Measurements from ENCODE around the gene SLC35B2. TPM values are rescaled to one million over a fixed set of nuclear protein-coding genes. Genes with fewer than 3 reads are reported as not detected.

Gene SLC35B2
- total and polyA plus RNA-seq, 10 of the 15 experiments (the other 5 are each of a cell fraction or from before 2014, with no cell fraction given) = 11.3 to 45.4 (median 33.8) TPM

- ChIA-PET SMC1A (ENCODE audit: uncharacterized antibody, unreplicated experiment) (interaction anchor here (1.2 to 2.2 kb wide), 6 partner anchors 21 to 45 kb away, joined by 4 to 6 read pairs (median 6); no protein-coding TSS in a partner anchor), CTCF (interaction anchor here (0.5 to 6.0 kb wide), 18 partner anchors 14 to 60 kb away, joined by 3 to 95 read pairs (median 6); partner anchors contain the start of gene HSP90AB1), RAD21 (ENCODE audit: unreplicated experiment) (interaction anchor here (0.6 to 4.5 kb wide), 15 partner anchors 13 to 56 kb away, joined by 3 to 21 read pairs (median 5); partner anchors contain the start of gene HSP90AB1), POLR2A (interaction anchor here (0.6 to 7.0 kb wide), 7 partner anchors 20 to 45 kb away, joined by 3 to 63 read pairs (median 5); partner anchors contain the start of gene HSP90AB1)
- Histone ChIP-seq H3K36me3 (ENCODE audit: control insufficient read depth in 2 of 2, insufficient read depth in 2 of 2, low read length in 1 of 2) (no peaks in the 10 kb centered on the region), H3K27ac (ENCODE audit: control insufficient read depth, insufficient read depth) (no peak overlapping the region), H4K20me1 (ENCODE audit: control insufficient read depth, insufficient read depth) (no peaks in the 10 kb centered on the region), H2AFZ (ENCODE audit: control insufficient read depth, low read depth, low read length) (no peak overlapping the region), H3K9me3 (replicated peaks; ENCODE audit: control insufficient read depth, insufficient read depth, low read length) (no peaks in the 10 kb centered on the region), H3K4me2 (ENCODE audit: control insufficient read depth, insufficient read depth) (no peak overlapping the region), H3K4me3 (no peak overlapping the region), H3K79me2 (ENCODE audit: control insufficient read depth, insufficient read depth, low read length) (peaks cover 31% of the 10 kb centered on the region), H3K9ac (ENCODE audit: control insufficient read depth, insufficient read depth, low read length) (no peak overlapping the region), H3K4me1 (ENCODE audit: control insufficient read depth, insufficient read depth, low read length) (peaks cover 40% of the 10 kb centered on the region), H3K27me3 (replicated peaks in 1 of 2; ENCODE audit: control insufficient read depth in 2 of 2, insufficient read depth in 2 of 2, low read length in 1 of 2) (no peaks in the 10 kb centered on the region)
- DNase-seq (ENCODE audit: low read depth, low spot score) (no peak), FAIRE-seq (no peak), ATAC-seq (no peak)
- no TSS peak for BruUV-seq (replicated peaks)
- intact Hi-C loops (cut with micrococcal nuclease; ENCODE audit: unreplicated experiment) (loop anchor here (1.0 kb wide), 1 partner anchor 24 kb away; no protein-coding TSS in a partner anchor), in situ Hi-C loops (cut with MboI) (no loop called here)
- no peak for TF ChIP-seq JUNB (IDR thresholded peaks at IDR 0.05)
- 91% methylated on average over 2 of the region's 2 CpGs for WGBS (ENCODE audit: insufficient coverage, insufficient replicate concordance, low lambda C conversion rate, missing lambda C conversion rate)
Observed at GRCh38 chr6:44221961-44222335, 35.4 kb downstream of the SLC35B2 start.

DNA sequence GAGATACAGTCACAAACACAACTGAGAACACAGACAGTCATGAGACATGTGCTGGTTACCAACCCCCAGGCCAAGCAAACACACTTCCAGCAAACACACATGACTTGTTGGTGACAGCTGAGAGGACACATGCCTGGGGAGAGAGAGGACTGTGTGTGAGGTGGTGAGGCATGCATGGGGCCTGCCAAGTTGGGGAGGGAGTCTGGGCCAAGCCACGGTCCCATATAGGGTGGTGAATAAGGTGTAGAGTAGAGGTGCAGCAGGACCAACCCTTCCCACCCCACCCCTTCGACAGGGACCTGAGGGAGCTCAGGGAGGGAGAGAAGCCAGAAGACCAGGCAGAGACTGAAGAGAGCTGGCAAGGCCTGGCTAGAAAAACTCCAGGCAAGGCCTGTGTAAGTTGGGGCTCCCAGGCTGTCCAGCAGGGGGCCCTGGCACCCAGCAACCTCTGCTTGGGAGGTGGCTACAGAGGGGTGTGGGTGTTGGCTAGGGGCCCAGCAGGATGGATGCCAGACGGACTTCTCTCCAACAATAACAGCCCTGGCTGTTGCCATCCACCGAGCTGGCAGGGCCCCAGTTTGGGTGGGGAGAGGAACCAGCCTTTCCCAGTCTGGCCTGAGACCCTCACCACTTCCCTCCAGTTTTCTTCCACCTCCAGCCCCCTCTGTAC is 35.9 kb downstream of the SLC35B2 start:
- H3K4me2 ChIP-seq (ENCODE audit: control insufficient read depth, insufficient read depth) = no peak overlapping the region
- BruUV-seq (replicated peaks) = no TSS peak
- FAIRE-seq = peak; percentile 88
- no peak for TF ChIP-seq CHD1 (IDR thresholded peaks at IDR 0.05; ENCODE audit: low read depth, low read length)
- no peak for TF ChIP-seq DPF2 (IDR thresholded peaks at IDR 0.05)
- TF ChIP-seq TCF12 (IDR thresholded peaks at IDR 0.05; ENCODE audit: low read depth, low read length) = no peak
- peak; percentile 32 to 43; a peak in 2 of 4 replicates for TF ChIP-seq IKZF2 (IDR thresholded peaks at IDR 0.05)
- TF ChIP-seq POU2F2 (IDR thresholded peaks at IDR 0.05; ENCODE audit: borderline replicate concordance, low read depth, low read length) = no peak
- no peak for TF ChIP-seq NRF1 (conservative IDR thresholded peaks at IDR 0.05; ENCODE audit: low read depth, low read length)
- TF ChIP-seq CBX5 (IDR thresholded peaks at IDR 0.05; ENCODE audit: low read depth) = no peak
- TF ChIP-seq, protein P1, sequence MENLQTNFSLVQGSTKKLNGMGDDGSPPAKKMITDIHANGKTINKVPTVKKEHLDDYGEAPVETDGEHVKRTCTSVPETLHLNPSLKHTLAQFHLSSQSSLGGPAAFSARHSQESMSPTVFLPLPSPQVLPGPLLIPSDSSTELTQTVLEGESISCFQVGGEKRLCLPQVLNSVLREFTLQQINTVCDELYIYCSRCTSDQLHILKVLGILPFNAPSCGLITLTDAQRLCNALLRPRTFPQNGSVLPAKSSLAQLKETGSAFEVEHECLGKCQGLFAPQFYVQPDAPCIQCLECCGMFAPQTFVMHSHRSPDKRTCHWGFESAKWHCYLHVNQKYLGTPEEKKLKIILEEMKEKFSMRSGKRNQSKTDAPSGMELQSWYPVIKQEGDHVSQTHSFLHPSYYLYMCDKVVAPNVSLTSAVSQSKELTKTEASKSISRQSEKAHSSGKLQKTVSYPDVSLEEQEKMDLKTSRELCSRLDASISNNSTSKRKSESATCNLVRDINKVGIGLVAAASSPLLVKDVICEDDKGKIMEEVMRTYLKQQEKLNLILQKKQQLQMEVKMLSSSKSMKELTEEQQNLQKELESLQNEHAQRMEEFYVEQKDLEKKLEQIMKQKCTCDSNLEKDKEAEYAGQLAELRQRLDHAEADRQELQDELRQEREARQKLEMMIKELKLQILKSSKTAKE (IDR thresholded peaks at IDR 0.05; ENCODE audit: low read depth, poor library complexity, severe bottlenecking) = no peak
- no peak for TF ChIP-seq HDAC2 (IDR thresholded peaks at IDR 0.05)
- TF ChIP-seq, protein P2, sequence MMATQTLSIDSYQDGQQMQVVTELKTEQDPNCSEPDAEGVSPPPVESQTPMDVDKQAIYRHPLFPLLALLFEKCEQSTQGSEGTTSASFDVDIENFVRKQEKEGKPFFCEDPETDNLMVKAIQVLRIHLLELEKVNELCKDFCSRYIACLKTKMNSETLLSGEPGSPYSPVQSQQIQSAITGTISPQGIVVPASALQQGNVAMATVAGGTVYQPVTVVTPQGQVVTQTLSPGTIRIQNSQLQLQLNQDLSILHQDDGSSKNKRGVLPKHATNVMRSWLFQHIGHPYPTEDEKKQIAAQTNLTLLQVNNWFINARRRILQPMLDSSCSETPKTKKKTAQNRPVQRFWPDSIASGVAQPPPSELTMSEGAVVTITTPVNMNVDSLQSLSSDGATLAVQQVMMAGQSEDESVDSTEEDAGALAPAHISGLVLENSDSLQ (IDR thresholded peaks at IDR 0.05) = peak; percentile 64
- no peak for TF ChIP-seq ZNF622 (IDR thresholded peaks at IDR 0.05)
- TF ChIP-seq RELA (IDR thresholded peaks at IDR 0.05; ENCODE audit: borderline replicate concordance, partially characterized antibody) = peak; percentile 19
- peak; percentile 65 for TF ChIP-seq RAD21 (IDR thresholded peaks at IDR 0.05; ENCODE audit: insufficient read depth, low read depth, low read length)

More for the DNA sequence above, 35.9 kb downstream of the SLC35B2 start:
- Histone ChIP-seq H4K20me1 (ENCODE audit: control insufficient read depth, insufficient read depth) (no peaks in the 10 kb centered on the region), H3K27me3 (replicated peaks in 1 of 2; ENCODE audit: control insufficient read depth in 2 of 2, insufficient read depth in 2 of 2, low read length in 1 of 2) (no peaks in the 10 kb centered on the region), H3K4me1 (ENCODE audit: control insufficient read depth, insufficient read depth, low read length) (peaks cover 45% of the 10 kb centered on the region), H3K36me3 (ENCODE audit: control insufficient read depth in 2 of 2, insufficient read depth in 2 of 2, low read length in 1 of 2) (no peaks in the 10 kb centered on the region), H3K9me3 (replicated peaks; ENCODE audit: control insufficient read depth, insufficient read depth, low read length) (no peaks in the 10 kb centered on the region), H3K4me3 (no peak overlapping the region), H3K27ac (ENCODE audit: control insufficient read depth, insufficient read depth) (peak overlapping the region; percentile 15), H3K9ac (ENCODE audit: control insufficient read depth, insufficient read depth, low read length) (no peak overlapping the region), H3K79me2 (ENCODE audit: control insufficient read depth, insufficient read depth, low read length) (peaks cover 27% of the 10 kb centered on the region), H2AFZ (ENCODE audit: control insufficient read depth, low read depth, low read length) (peak overlapping the region; percentile 40)
- 11% methylated on average over 4 of the region's 4 CpGs for WGBS (ENCODE audit: insufficient coverage, insufficient replicate concordance, low lambda C conversion rate, missing lambda C conversion rate)
- DNase-seq (ENCODE audit: low read depth, low spot score) = no peak
- RAD21 ChIA-PET (ENCODE audit: unreplicated experiment) = interaction anchor here (0.6 to 2.5 kb wide), 10 partner anchors 14 to 57 kb away, joined by 3 to 11 read pairs (median 4); no protein-coding TSS in a partner anchor
- in situ Hi-C loops (cut with MboI) (no loop called here), intact Hi-C loops (cut with micrococcal nuclease; ENCODE audit: unreplicated experiment) (loop anchor here (1.0 kb wide), 1 partner anchor 25 kb away; no protein-coding TSS in a partner anchor)
- SMC1A ChIA-PET (ENCODE audit: uncharacterized antibody, unreplicated experiment) = interaction anchor here (1.2 to 2.2 kb wide), 6 partner anchors 21 to 45 kb away, joined by 4 to 6 read pairs (median 6); no protein-coding TSS in a partner anchor
- POLR2A ChIA-PET = interaction anchor here (0.6 to 7.0 kb wide), 7 partner anchors 15 to 121 kb away, joined by 3 to 63 read pairs (median 4); partner anchors contain the start of gene HSP90AB1
- peak; percentile 68 for ATAC-seq
- CTCF ChIA-PET = interaction anchor here (0.5 to 5.9 kb wide), 19 partner anchors 8 to 105 kb away, joined by 3 to 95 read pairs (median 3); partner anchors contain the start of gene HSP90AB1

All from GM12878 (cell line).